ACC112 (cell line): ENCODE data around the gene PMEPA1.

Experiments used
- H2AFZ ChIP-seq: fragments of 200-600 bp; sonication (generic); one replicate; pipeline ENCODE4 v1.6.0; 2017; ENCODE audit warnings: antibody characterized with exemption, low read length; ENCODE audit not compliant: unreplicated experiment
- H3K27ac ChIP-seq: fragments of 200-600 bp; sonication (generic); 2 replicates; pipeline ENCODE4 v1.5.1; 2014; ENCODE audit warnings: low read depth, mild to moderate bottlenecking, antibody characterized with exemption, low read length, moderate library complexity
- H3K27me3 ChIP-seq: fragments of 200-600 bp; sonication (generic); 2 replicates; pipeline ENCODE4 v1.6.1; 2014; ENCODE audit warnings: mild to moderate bottlenecking, antibody characterized with exemption, low read length, moderate library complexity, mixed read lengths; ENCODE audit not compliant: insufficient read depth
- H3K36me3 ChIP-seq: fragments of 200-600 bp; sonication (generic); 2 replicates; pipeline ENCODE4 v1.6.1; 2016; ENCODE audit warnings: mild to moderate bottlenecking, antibody characterized with exemption, low read length, moderate library complexity, mixed read lengths; ENCODE audit not compliant: insufficient read depth
- H3K4me1 ChIP-seq: fragments of 200-600 bp; sonication (generic); one replicate; pipeline ENCODE4 v1.6.1; 2016; ENCODE audit warnings: low read length, mixed read lengths; ENCODE audit not compliant: insufficient read depth, unreplicated experiment, control insufficient read depth
- H3K4me3 ChIP-seq: fragments of 200-600 bp; sonication (generic); 2 replicates; pipeline ENCODE4 v1.5.1; 2014; ENCODE audit warnings: mild to moderate bottlenecking, low read depth, low read length
- H3K79me2 ChIP-seq: fragments of 200-600 bp; sonication (generic); one replicate; pipeline ENCODE4 v1.6.0; 2016; ENCODE audit warnings: low read length; ENCODE audit not compliant: control insufficient read depth, unreplicated experiment, insufficient read depth

PMEPA1 gene

GRCh38 chr20:57702091-57702490 lies 7.7 kb downstream of the PMEPA1 start:
- H2AFZ ChIP-seq, result no peak overlapping the region
- no peak overlapping the region for H3K27ac ChIP-seq
- H3K36me3 ChIP-seq, result no peaks in the 10 kb centered on the region
- peaks cover 18% of the 10 kb centered on the region for H3K4me1 ChIP-seq
- H3K79me2 ChIP-seq, result no peaks in the 10 kb centered on the region
- no peaks in the 10 kb centered on the region for H3K27me3 ChIP-seq
- H3K4me3 ChIP-seq, result no peak overlapping the region

DNA sequence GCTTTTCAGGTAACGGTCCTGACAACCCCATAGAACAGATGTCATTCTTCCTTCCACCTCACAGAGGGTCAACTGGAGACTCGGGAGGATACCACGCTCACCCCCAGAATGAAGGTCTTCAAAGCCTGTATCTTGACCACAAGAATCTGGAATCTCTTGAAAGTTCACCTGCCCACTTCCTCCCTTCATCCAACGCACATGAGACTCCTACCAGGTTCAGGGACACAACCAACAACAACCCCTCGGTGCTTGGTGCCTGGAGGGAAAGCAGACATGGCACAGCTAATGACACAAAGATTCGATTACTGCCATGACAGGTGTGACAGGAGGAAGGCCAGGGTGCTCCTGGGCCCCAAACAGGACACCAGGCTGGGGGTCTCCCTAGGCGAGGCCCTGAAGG lies 8.2 kb downstream of the PMEPA1 start:
- no peak overlapping the region for H3K27ac ChIP-seq
- no peaks in the 10 kb centered on the region for H3K36me3 ChIP-seq
- H2AFZ ChIP-seq, result no peak overlapping the region
- no peak overlapping the region for H3K4me3 ChIP-seq
- H3K4me1 ChIP-seq, result peaks cover 18% of the 10 kb centered on the region
- H3K27me3 ChIP-seq, result no peaks in the 10 kb centered on the region
- no peaks in the 10 kb centered on the region for H3K79me2 ChIP-seq

- no peaks in the 10 kb centered on the region for H3K27me3 ChIP-seq
- H3K4me1 ChIP-seq, result peaks cover 18% of the 10 kb centered on the region
- H3K27ac ChIP-seq, result no peak overlapping the region
- H2AFZ ChIP-seq, result no peak overlapping the region
- H3K79me2 ChIP-seq, result no peaks in the 10 kb centered on the region
- no peaks in the 10 kb centered on the region for H3K36me3 ChIP-seq
- no peak overlapping the region for H3K4me3 ChIP-seq
These were observed 8.7 kb downstream of the PMEPA1 start for GRCh38 chr20:57701090-57701489.

DNA sequence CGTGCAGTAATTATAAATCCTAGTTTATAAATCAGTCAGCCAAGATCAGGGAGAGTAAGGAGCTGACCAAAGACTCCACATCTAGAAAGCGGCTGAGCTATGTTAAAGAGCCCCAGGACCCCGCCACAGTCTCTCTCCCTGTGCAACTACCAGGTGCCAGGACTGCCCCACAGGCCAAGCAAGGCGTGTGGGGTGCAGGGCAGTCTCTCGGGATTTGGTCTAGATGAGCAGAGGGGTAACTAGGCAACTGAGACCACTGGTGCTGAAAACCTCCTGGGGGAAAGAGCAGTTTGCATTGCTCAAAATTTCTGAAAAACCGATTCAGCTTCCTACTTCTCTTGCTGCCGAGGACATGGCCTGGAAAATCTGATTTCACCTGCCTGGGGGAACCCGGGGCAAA lies 10.4 kb downstream of the PMEPA1 start:
- no peak overlapping the region for H2AFZ ChIP-seq
- no peaks in the 10 kb centered on the region for H3K79me2 ChIP-seq
- no peak overlapping the region for H3K4me3 ChIP-seq
- no peak overlapping the region for H3K27ac ChIP-seq
- peaks cover 18% of the 10 kb centered on the region for H3K4me1 ChIP-seq
- no peaks in the 10 kb centered on the region for H3K36me3 ChIP-seq
- no peaks in the 10 kb centered on the region for H3K27me3 ChIP-seq

DNA sequence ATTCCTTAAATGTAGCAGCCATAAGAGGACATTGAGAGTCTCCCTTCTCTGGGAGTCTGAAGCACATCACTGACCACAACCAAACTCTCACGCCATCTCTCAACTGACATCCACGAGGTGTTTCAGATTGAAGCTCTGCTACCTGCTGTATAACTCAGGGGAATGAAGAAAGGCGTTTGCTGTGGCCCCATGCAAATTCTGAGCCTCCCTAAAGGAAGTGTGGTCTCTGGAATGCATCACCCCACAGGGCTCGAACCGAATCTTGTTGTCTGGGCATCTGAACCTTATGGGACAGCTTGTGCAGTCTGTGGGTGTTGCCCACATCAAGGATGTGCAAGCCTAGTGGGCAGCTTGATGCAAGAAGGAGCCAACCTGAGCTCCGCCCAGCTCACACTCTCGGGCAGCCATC lies 10.9 kb downstream of the PMEPA1 start:
- no peaks in the 10 kb centered on the region for H3K79me2 ChIP-seq
- H3K4me3 ChIP-seq, result no peak overlapping the region
- H3K36me3 ChIP-seq, result no peaks in the 10 kb centered on the region
- no peaks in the 10 kb centered on the region for H3K27me3 ChIP-seq
- no peak overlapping the region for H2AFZ ChIP-seq
- peaks cover 18% of the 10 kb centered on the region for H3K4me1 ChIP-seq
- peak overlapping the region; percentile 56; the same call in 1 of the 2 replicates for H3K27ac ChIP-seq

GRCh38 chr20:57698116-57698866 lies 11.5 kb downstream of the PMEPA1 start:
- H3K36me3 ChIP-seq, result no peaks in the 10 kb centered on the region
- peaks cover 18% of the 10 kb centered on the region for H3K4me1 ChIP-seq
- H3K27me3 ChIP-seq, result no peaks in the 10 kb centered on the region
- H3K27ac ChIP-seq, result peak overlapping the region; percentile 57
- no peak overlapping the region for H2AFZ ChIP-seq
- H3K4me3 ChIP-seq, result peak overlapping the region; percentile 19; the same call in 1 of the 2 replicates
- no peaks in the 10 kb centered on the region for H3K79me2 ChIP-seq

GRCh38 chr20:57697543-57697942 lies 12.3 kb downstream of the PMEPA1 start:
- H3K27ac ChIP-seq, result peak overlapping the region; percentile 57

DNA sequence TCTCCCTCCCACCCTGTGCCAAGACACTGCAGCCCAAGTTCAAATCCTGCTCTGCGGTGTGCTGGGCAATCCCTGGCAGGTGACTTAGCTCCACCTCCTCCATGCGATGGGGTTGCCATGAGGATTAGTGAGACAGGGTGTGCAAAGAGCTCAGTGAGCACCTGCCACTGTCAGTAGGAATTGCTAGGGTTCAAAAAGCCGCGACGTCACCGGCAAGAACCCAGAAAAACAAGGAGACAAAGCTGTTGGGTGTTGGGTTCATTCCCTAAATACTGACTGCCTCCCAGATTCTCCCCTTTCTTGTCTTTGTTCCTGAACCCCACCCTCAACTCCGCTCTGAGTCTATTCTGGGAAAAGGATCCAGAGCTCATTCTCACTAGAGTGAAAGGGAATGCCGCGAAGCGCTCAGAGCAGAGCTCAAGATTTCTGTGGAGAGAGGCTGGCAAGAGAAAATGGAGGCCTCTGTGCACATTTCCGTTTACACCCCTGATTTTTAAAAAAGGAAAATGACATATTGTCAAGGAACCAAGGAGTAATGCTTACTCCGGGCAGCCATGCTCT lies 13.3 kb downstream of the PMEPA1 start:
- Histone ChIP-seq H3K4me3 (no peak overlapping the region), H3K36me3 (no peaks in the 10 kb centered on the region), H3K4me1 (peaks cover 18% of the 10 kb centered on the region), H3K79me2 (no peaks in the 10 kb centered on the region), H3K27ac (no peak overlapping the region), H2AFZ (no peak overlapping the region), H3K27me3 (no peaks in the 10 kb centered on the region)

More at GRCh38 chr20:57697543-57697942, 12.3 kb downstream of the PMEPA1 start:
- Histone ChIP-seq H2AFZ (no peak overlapping the region), H3K4me3 (peak overlapping the region; percentile 19; the same call in 1 of the 2 replicates), H3K4me1 (peaks cover 18% of the 10 kb centered on the region), H3K36me3 (no peaks in the 10 kb centered on the region), H3K27me3 (no peaks in the 10 kb centered on the region), H3K79me2 (no peaks in the 10 kb centered on the region)

GRCh38 chr20:57695940-57696339 lies 13.9 kb downstream of the PMEPA1 start:
- no peaks in the 10 kb centered on the region for H3K79me2 ChIP-seq

GRCh38 chr20:57695012-57695411 lies 14.8 kb downstream of the PMEPA1 start:
- Histone ChIP-seq H3K4me1 (peaks cover 18% of the 10 kb centered on the region), H2AFZ (no peak overlapping the region), H3K27ac (no peak overlapping the region), H3K79me2 (no peaks in the 10 kb centered on the region), H3K27me3 (no peaks in the 10 kb centered on the region), H3K36me3 (no peaks in the 10 kb centered on the region), H3K4me3 (no peak overlapping the region)

More at GRCh38 chr20:57695940-57696339, 13.9 kb downstream of the PMEPA1 start:
- H3K27ac ChIP-seq, result no peak overlapping the region
- peaks cover 18% of the 10 kb centered on the region for H3K4me1 ChIP-seq
- no peaks in the 10 kb centered on the region for H3K36me3 ChIP-seq
- H3K4me3 ChIP-seq, result no peak overlapping the region
- H3K27me3 ChIP-seq, result no peaks in the 10 kb centered on the region
- H2AFZ ChIP-seq, result no peak overlapping the region

DNA sequence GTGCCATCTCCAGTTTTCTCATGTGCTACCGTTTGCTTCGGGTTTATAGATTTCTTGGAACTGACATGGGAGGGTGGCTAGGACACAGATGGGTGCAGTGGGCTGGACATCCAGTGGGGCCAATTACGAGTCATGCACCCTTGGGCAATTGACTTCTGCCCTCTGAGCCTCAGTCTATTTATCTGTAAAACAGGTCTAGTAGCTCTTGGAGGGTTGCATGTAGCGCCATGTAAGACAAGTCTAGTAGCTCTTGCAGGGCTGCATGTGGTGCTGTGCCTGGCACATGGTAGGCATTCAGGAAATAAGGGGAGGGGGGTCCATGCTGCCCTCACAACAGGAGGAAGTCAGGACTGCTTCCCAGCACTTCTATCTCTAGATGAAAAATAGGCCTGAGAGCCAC lies 15.3 kb downstream of the PMEPA1 start:
- Histone ChIP-seq H3K27me3 (no peaks in the 10 kb centered on the region), H3K36me3 (no peaks in the 10 kb centered on the region), H3K27ac (no peak overlapping the region), H3K79me2 (no peaks in the 10 kb centered on the region), H3K4me3 (no peak overlapping the region), H3K4me1 (peaks cover 18% of the 10 kb centered on the region), H2AFZ (no peak overlapping the region)
